ENCODE results near the gene PLXND1. TPM values are rescaled to one million over a fixed set of nuclear protein-coding genes. Genes with fewer than 3 reads are reported as not detected.

PLXND1 gene
- total and polyA plus RNA-seq, 2 donors (not counting 1 experiment from before 2014, with no cell fraction given), result 89.6 to 109 TPM

GRCh38 chr3:129613367-129613740 lies 6.9 kb upstream of the PLXND1 start:
- no peak for DNase-seq (ENCODE audit: low read depth in 2 of 2)
- TF ChIP-seq, protein P1, sequence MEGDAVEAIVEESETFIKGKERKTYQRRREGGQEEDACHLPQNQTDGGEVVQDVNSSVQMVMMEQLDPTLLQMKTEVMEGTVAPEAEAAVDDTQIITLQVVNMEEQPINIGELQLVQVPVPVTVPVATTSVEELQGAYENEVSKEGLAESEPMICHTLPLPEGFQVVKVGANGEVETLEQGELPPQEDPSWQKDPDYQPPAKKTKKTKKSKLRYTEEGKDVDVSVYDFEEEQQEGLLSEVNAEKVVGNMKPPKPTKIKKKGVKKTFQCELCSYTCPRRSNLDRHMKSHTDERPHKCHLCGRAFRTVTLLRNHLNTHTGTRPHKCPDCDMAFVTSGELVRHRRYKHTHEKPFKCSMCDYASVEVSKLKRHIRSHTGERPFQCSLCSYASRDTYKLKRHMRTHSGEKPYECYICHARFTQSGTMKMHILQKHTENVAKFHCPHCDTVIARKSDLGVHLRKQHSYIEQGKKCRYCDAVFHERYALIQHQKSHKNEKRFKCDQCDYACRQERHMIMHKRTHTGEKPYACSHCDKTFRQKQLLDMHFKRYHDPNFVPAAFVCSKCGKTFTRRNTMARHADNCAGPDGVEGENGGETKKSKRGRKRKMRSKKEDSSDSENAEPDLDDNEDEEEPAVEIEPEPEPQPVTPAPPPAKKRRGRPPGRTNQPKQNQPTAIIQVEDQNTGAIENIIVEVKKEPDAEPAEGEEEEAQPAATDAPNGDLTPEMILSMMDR (conservative IDR thresholded peaks at IDR 0.05 in 1 of 2, IDR thresholded peaks at IDR 0.05 in 1 of 2; ENCODE audit: low read depth in 1 of 2, low read length in 2 of 2), result no peak
- no peak for TF ChIP-seq EZH2 (IDR thresholded peaks at IDR 0.05; ENCODE audit: low read length, missing control alignments)
- Histone ChIP-seq H3K4me3 (replicated peaks in 1 of 4; ENCODE audit: control extremely low read depth in 1 of 4, insufficient read depth in 1 of 4, low read depth in 3 of 4, low read length in 4 of 4) (no peak overlapping the region), H3K79me2 (ENCODE audit: control insufficient read depth, insufficient read depth, low read length) (no peaks in the 10 kb centered on the region), H4K20me1 (ENCODE audit: control insufficient read depth, extremely low read depth, insufficient read depth, low read length) (no peaks in the 10 kb centered on the region), H3K4me2 (ENCODE audit: extremely low read depth, insufficient read depth, low read length) (no peak overlapping the region), H2AFZ (ENCODE audit: low read length) (no peak overlapping the region), H3K9me3 (ENCODE audit: control insufficient read depth, insufficient read depth, low read depth, low read length) (no peaks in the 10 kb centered on the region), H3K36me3 (ENCODE audit: control insufficient read depth, insufficient read depth, low read length) (no peaks in the 10 kb centered on the region), H3K4me1 (ENCODE audit: control insufficient read depth, extremely low read depth, insufficient read depth, low read length) (peaks cover 13% of the 10 kb centered on the region), H3K27ac (ENCODE audit: insufficient read depth, low read length) (no peak overlapping the region), H3K9ac (ENCODE audit: insufficient read depth, low read length) (no peak overlapping the region), H3K27me3 (ENCODE audit: control insufficient read depth, insufficient read depth, low read length) (no peaks in the 10 kb centered on the region)

DNA sequence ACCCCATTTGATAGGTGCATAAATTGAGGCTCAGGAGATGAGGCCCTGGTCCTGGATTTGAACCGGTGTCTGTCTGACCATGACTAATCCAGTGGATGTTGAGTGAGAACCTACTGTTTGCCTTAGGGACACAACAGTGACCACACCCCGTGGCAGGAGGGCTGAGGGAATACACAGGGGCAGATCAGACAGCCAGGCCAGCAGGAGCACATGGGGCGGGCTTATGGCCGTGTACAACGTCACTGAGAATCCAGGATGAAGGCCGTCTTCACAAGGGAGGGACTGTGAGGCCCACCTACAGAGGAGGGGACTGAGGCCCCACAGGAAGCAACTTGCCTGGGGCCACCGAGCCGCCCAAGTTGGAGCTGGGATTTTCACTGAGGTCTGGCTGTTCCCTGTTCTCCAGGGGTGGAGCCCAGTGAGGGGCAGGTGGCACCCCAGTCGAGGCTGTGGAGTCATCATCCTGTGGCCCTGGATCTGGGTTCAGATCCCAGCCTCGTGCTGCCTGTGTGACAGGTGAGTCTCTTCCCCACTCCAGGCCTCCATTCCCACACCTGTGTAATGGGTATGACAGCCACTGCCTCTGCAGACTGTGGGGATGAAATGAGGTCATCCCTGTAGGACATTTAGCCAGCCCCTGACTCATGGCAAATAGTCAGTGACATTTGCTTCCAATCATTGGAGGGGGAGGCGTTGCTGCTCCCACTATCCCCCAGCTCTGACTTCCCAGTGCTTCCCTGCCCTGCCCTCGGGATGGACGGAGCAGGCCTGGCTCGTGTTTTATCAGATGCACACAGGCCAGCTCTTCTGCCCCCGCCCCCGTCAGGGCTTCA lies 6.3 kb upstream of the PLXND1 start:
- peak in 1 of 2 donors; percentile 41 for DNase-seq (ENCODE audit: low read depth in 2 of 2)
- Histone ChIP-seq H3K4me2 (ENCODE audit: extremely low read depth, insufficient read depth, low read length) (no peak overlapping the region), H3K4me3 (replicated peaks in 1 of 4; ENCODE audit: control extremely low read depth in 1 of 4, insufficient read depth in 1 of 4, low read depth in 3 of 4, low read length in 4 of 4) (no peak overlapping the region), H3K27ac (ENCODE audit: insufficient read depth, low read length) (no peak overlapping the region), H4K20me1 (ENCODE audit: control insufficient read depth, extremely low read depth, insufficient read depth, low read length) (no peaks in the 10 kb centered on the region), H2AFZ (ENCODE audit: low read length) (no peak overlapping the region), H3K36me3 (ENCODE audit: control insufficient read depth, insufficient read depth, low read length) (no peaks in the 10 kb centered on the region), H3K9ac (ENCODE audit: insufficient read depth, low read length) (no peak overlapping the region), H3K9me3 (ENCODE audit: control insufficient read depth, insufficient read depth, low read depth, low read length) (no peaks in the 10 kb centered on the region), H3K79me2 (ENCODE audit: control insufficient read depth, insufficient read depth, low read length) (no peaks in the 10 kb centered on the region), H3K27me3 (ENCODE audit: control insufficient read depth, insufficient read depth, low read length) (no peaks in the 10 kb centered on the region), H3K4me1 (ENCODE audit: control insufficient read depth, extremely low read depth, insufficient read depth, low read length) (peaks cover 19% of the 10 kb centered on the region)
- TF ChIP-seq, protein P1 (conservative IDR thresholded peaks at IDR 0.05 in 1 of 2, IDR thresholded peaks at IDR 0.05 in 1 of 2; ENCODE audit: low read depth in 1 of 2, low read length in 2 of 2), result no peak
- no peak for TF ChIP-seq EZH2 (IDR thresholded peaks at IDR 0.05; ENCODE audit: low read length, missing control alignments)

GRCh38 chr3:129611812-129612533 lies 5.5 kb upstream of the PLXND1 start:
- no peak for TF ChIP-seq EZH2 (IDR thresholded peaks at IDR 0.05; ENCODE audit: low read length, missing control alignments)
- TF ChIP-seq, protein P1 (conservative IDR thresholded peaks at IDR 0.05 in 1 of 2, IDR thresholded peaks at IDR 0.05 in 1 of 2; ENCODE audit: low read depth in 1 of 2, low read length in 2 of 2), result no peak
- H3K9ac ChIP-seq (ENCODE audit: insufficient read depth, low read length), result no peak overlapping the region
- no peaks in the 10 kb centered on the region for H4K20me1 ChIP-seq (ENCODE audit: control insufficient read depth, extremely low read depth, insufficient read depth, low read length)
- H3K4me3 ChIP-seq (replicated peaks in 1 of 4; ENCODE audit: control extremely low read depth in 1 of 4, insufficient read depth in 1 of 4, low read depth in 3 of 4, low read length in 4 of 4), result no peak overlapping the region
- H3K27ac ChIP-seq (ENCODE audit: insufficient read depth, low read length), result no peak overlapping the region
- DNase-seq (ENCODE audit: low read depth in 2 of 2), result peak in 1 of 2 donors; percentile 89
- peaks cover 19% of the 10 kb centered on the region for H3K4me1 ChIP-seq (ENCODE audit: control insufficient read depth, extremely low read depth, insufficient read depth, low read length)
- no peak overlapping the region for H3K4me2 ChIP-seq (ENCODE audit: extremely low read depth, insufficient read depth, low read length)
- no peaks in the 10 kb centered on the region for H3K36me3 ChIP-seq (ENCODE audit: control insufficient read depth, insufficient read depth, low read length)
- no peak overlapping the region for H2AFZ ChIP-seq (ENCODE audit: low read length)
- no peaks in the 10 kb centered on the region for H3K79me2 ChIP-seq (ENCODE audit: control insufficient read depth, insufficient read depth, low read length)
- H3K9me3 ChIP-seq (ENCODE audit: control insufficient read depth, insufficient read depth, low read depth, low read length), result no peaks in the 10 kb centered on the region
- no peaks in the 10 kb centered on the region for H3K27me3 ChIP-seq (ENCODE audit: control insufficient read depth, insufficient read depth, low read length)

Measured in fibroblast of lung (primary cell).